Suprapubic skin (tissue), 4 donors: ENCODE measurements around the gene CDK12. TPM values are rescaled to one million over a fixed set of nuclear protein-coding genes. Genes with fewer than 3 reads are reported as not detected.

Source experiments
- DNase-seq, 2 donors: peaks; one replicate each; pipeline ENCODE4 v3.0.0-alpha.2; 2019; ENCODE audit warnings: low spot score in 2 of 2
- H3K27ac ChIP-seq: fragments of 200-600 bp; sonication (generic); one replicate; pipeline ENCODE4 v1.5.1; 2019
- H3K27me3 ChIP-seq: fragments of 200-600 bp; sonication (generic); one replicate; pipeline ENCODE4 v1.5.1; 2019
- H3K36me3 ChIP-seq: fragments of 200-600 bp; sonication (generic); one replicate; pipeline ENCODE4 v1.5.1; 2019
- H3K4me1 ChIP-seq: fragments of 200-600 bp; sonication (generic); one replicate; pipeline ENCODE4 v1.5.1; 2019
- H3K4me3 ChIP-seq: fragments of 200-600 bp; sonication (generic); one replicate; pipeline ENCODE4 v1.5.1; 2019; ENCODE audit warnings: mild to moderate bottlenecking
- H3K9me3 ChIP-seq: fragments of 200-600 bp; sonication (generic); one replicate; pipeline ENCODE4 v1.5.1; 2019
- EP300 ChIP-seq: sonication (generic); formaldehyde crosslinking; IDR thresholded peaks from one replicate; pipeline ENCODE4 v1.6.1; 2017; ENCODE audit warnings: antibody characterized with exemption
- POLR2A ChIP-seq, 2 donors: fragments of 450-650 bp; IDR thresholded peaks; one replicate each; pipeline ENCODE4 v1.6.1; 2017; ENCODE audit warnings: antibody characterized with exemption in 2 of 2, mild to moderate bottlenecking in 2 of 2, moderate library complexity in 2 of 2
- POLR2AphosphoS5 ChIP-seq, 3 donors: sonication (generic); formaldehyde crosslinking; IDR thresholded peaks; one replicate each; pipeline ENCODE4 v1.6.1; 2017; ENCODE audit warnings: antibody characterized with exemption in 3 of 3
- WGBS: methylation state at CpG from one replicate; pipeline ENCODE4 v1.1.5; 2018; 5-methylcytosine and 5-hydroxymethylcytosine counted together
- total RNA-seq, 4 donors: library from RNA; depleted of rRNA; stranded (reverse); fragments of >200 nt; gene quantifications; one replicate each; pipeline ENCODE4 v1.1.0, GENCODE V29; 2016
- TF ChIP-seq, protein P1 (sequence below), 2 donors: fragments of 200-600 bp in 1 of 2; fragments of 450-650 bp in 1 of 2; sonication (generic) in 1 of 2; IDR thresholded peaks; one replicate each; pipeline ENCODE4 v1.5.1; 2016 to 2019; ENCODE audit warnings: antibody characterized with exemption in 2 of 2, mild to moderate bottlenecking in 1 of 2, moderate library complexity in 1 of 2

The CDK12 gene
- total RNA-seq, 4 donors from 2014 or later, result 50.7 to 97.9 (median 54.4) TPM

DNA sequence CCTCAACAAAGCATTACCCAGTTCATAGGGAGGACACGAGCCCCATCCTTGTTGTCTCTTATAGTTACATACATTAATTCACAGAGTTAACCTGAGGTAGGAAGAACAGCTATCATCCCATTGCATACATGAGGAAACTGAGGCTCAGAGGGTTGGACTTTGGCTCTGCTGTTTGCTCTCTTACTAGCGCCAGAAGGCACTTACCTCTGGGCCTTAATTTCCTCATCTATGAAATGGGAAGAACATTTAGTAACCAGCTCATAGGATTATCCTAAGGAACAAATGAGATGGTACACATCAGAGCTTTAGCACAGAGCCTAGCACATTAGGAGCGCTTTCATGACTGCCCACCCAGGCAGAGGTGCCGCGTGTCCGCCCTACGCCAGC, 118.8 kb downstream of the CDK12 start:
- Histone ChIP-seq H3K9me3 (no peaks in the 10 kb centered on the region), H3K4me3 (no peak overlapping the region), H3K4me1 (no peaks in the 10 kb centered on the region), H3K27ac (no peak overlapping the region), H3K27me3 (no peaks in the 10 kb centered on the region), H3K36me3 (no peaks in the 10 kb centered on the region)
- TF ChIP-seq POLR2AphosphoS5 (IDR thresholded peaks at IDR 0.05) (no peak), POLR2A (IDR thresholded peaks at IDR 0.05) (no peak), EP300 (no peak)
- TF ChIP-seq, protein P1, sequence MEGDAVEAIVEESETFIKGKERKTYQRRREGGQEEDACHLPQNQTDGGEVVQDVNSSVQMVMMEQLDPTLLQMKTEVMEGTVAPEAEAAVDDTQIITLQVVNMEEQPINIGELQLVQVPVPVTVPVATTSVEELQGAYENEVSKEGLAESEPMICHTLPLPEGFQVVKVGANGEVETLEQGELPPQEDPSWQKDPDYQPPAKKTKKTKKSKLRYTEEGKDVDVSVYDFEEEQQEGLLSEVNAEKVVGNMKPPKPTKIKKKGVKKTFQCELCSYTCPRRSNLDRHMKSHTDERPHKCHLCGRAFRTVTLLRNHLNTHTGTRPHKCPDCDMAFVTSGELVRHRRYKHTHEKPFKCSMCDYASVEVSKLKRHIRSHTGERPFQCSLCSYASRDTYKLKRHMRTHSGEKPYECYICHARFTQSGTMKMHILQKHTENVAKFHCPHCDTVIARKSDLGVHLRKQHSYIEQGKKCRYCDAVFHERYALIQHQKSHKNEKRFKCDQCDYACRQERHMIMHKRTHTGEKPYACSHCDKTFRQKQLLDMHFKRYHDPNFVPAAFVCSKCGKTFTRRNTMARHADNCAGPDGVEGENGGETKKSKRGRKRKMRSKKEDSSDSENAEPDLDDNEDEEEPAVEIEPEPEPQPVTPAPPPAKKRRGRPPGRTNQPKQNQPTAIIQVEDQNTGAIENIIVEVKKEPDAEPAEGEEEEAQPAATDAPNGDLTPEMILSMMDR (IDR thresholded peaks at IDR 0.05), result no peak
- WGBS, result 87% methylated on average over 7 of the region's 7 CpGs
- no peak for DNase-seq

DNA sequence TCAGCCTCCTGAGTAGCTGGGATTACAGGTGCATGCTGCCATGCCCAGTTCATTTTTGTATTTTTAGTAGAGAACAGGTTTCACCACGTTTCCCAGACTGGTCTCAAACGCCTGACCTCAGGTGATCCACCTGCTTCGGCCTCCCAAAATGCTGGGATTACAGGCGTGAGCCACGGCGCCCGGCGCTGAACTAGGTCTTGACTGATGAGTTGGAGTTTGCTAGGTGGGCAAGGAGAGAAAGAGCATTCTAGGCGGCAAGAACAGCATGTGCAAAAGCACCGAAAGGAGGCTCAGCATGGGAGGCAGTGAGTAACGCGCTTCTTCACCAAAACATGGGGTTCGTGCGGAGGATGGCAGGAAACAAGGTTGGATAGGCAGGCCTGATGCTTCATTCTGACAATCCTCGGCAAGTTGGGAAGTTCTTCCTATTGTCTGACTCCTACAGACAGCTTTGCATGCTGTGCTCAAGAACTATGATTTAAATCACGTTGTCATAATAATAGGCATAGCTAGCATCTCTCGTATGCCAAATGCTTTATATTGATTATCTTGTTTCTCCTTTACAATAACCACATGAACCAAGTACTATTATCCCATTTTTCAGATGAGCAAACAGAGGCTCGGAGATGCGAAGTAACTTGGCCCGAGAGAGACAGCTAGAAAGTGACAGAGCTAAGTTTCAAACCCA, 119.9 kb downstream of the CDK12 start:
- no peaks in the 10 kb centered on the region for H3K27me3 ChIP-seq

DNA sequence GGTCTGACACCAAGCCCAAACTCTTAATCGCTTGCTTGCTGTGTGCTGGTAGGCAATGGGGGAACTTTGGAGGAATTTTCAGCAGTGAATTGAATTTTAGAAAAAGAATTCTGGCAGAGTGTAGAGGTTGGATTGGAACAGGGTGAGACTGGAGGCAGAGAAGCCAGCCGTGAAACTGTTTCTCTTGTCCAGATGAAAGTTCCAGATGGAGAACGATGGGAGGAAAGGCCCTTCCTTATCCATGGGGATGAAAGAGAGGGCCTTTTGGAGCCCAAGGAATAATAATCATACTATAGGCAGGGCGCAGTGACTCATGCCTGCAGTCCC, 120.4 kb downstream of the CDK12 start:
- Histone ChIP-seq H3K27me3 (no peaks in the 10 kb centered on the region), H3K4me3 (no peak overlapping the region), H3K27ac (no peak overlapping the region), H3K9me3 (no peaks in the 10 kb centered on the region), H3K4me1 (no peaks in the 10 kb centered on the region), H3K36me3 (no peaks in the 10 kb centered on the region)
- 83% methylated on average over 4 of the region's 4 CpGs for WGBS
- DNase-seq, result no peak
- TF ChIP-seq POLR2A (IDR thresholded peaks at IDR 0.05) (no peak), EP300 (no peak), POLR2AphosphoS5 (IDR thresholded peaks at IDR 0.05) (no peak)
- TF ChIP-seq, protein P1 (IDR thresholded peaks at IDR 0.05), result no peak

More for the DNA sequence above, 119.9 kb downstream of the CDK12 start:
- TF ChIP-seq POLR2A (IDR thresholded peaks at IDR 0.05) (no peak), POLR2AphosphoS5 (IDR thresholded peaks at IDR 0.05) (no peak), EP300 (no peak)
- TF ChIP-seq, protein P1 (IDR thresholded peaks at IDR 0.05), result no peak
- Histone ChIP-seq H3K9me3 (no peaks in the 10 kb centered on the region), H3K36me3 (no peaks in the 10 kb centered on the region), H3K4me1 (no peaks in the 10 kb centered on the region), H3K27ac (no peak overlapping the region), H3K4me3 (no peak overlapping the region)
- no peak for DNase-seq
- WGBS, result 91% methylated on average over 20 of the region's 20 CpGs

DNA sequence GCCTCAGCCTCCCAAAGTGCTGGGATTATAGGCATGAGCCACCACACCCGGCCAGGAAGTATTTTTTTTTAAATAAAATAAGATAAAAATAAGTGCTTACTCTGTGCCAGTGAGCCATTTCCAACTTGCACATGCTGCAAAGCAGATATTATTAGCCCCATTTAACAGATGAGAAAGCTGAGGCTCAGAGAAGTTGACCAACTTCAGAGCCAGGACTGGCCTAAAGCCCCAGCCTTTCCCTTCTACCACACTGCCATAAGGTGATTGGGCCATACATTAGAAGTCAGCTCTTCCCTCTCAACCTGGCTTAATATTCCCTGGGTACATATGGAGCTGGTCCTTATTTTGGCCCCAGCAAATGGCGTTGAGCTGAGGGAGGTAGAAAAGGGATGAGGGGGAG, 121.4 kb downstream of the CDK12 start:
- Histone ChIP-seq H3K4me1 (no peaks in the 10 kb centered on the region), H3K27me3 (no peaks in the 10 kb centered on the region), H3K9me3 (no peaks in the 10 kb centered on the region), H3K36me3 (no peaks in the 10 kb centered on the region), H3K4me3 (no peak overlapping the region), H3K27ac (no peak overlapping the region)
- DNase-seq, result no peak
- TF ChIP-seq POLR2A (IDR thresholded peaks at IDR 0.05) (no peak), EP300 (no peak), POLR2AphosphoS5 (IDR thresholded peaks at IDR 0.05) (no peak)
- TF ChIP-seq, protein P1 (IDR thresholded peaks at IDR 0.05), result no peak
- WGBS, result 67% methylated on average over 2 of the region's 2 CpGs

Other genes with a start within 250 kb of the CDK12 start
- 10 to 100 TPM; 10.9 to 26.4 (median 16.5) TPM for gene STAC2, start 235.5 kb upstream of the CDK12 start, total RNA-seq
- 10 to 100 TPM; 21.0 to 40.7 (median 26.4) TPM for gene FBXL20, start 59.9 kb upstream of the CDK12 start, total RNA-seq
- gene MED1, start 10.2 kb upstream of the CDK12 start, total RNA-seq, result 10 to 100 TPM; 26.8 to 32.4 (median 29.8) TPM
- not detected for gene NEUROD2, start 146.4 kb downstream of the CDK12 start, total RNA-seq
- 100 to 1,000 TPM in 1 of 4 donors, 10 to 100 TPM in 3; 43.7 to 112 (median 70.4) TPM for gene PPP1R1B, start 165.5 kb downstream of the CDK12 start, total RNA-seq
- 100 to 1,000 TPM in 2 of 4 donors, 10 to 100 TPM in 2; 51.7 to 156 (median 83.9) TPM for gene STARD3, start 175.7 kb downstream of the CDK12 start, total RNA-seq
- 1 to 10 TPM in 2 of 4 donors, under 1 TPM in 1, not detected in 1; 0.57 to 2.4 (median 1.1) TPM for gene TCAP, start 203.9 kb downstream of the CDK12 start, total RNA-seq
- gene PNMT, start 207.0 kb downstream of the CDK12 start, total RNA-seq, result 1 to 10 TPM in 2 of 4 donors, under 1 TPM in 2; 0.53 to 1.6 (median 1.1) TPM
- 10 to 100 TPM; 25.7 to 41.5 (median 32.7) TPM for gene PGAP3, start 226.6 kb downstream of the CDK12 start, total RNA-seq
- 100 to 1,000 TPM; 144 to 192 (median 173) TPM for gene ERBB2, start 238.6 kb downstream of the CDK12 start, total RNA-seq